Bone marrow (tissue), 2 donors: ENCODE measurements around the gene MAPK12.

Experiments
- DNase-seq, 2 donors: peaks; one replicate each; lab custom pipeline; 2025; lab: John Stamatoyannopoulos, UW

The MAPK12 gene

DNA sequence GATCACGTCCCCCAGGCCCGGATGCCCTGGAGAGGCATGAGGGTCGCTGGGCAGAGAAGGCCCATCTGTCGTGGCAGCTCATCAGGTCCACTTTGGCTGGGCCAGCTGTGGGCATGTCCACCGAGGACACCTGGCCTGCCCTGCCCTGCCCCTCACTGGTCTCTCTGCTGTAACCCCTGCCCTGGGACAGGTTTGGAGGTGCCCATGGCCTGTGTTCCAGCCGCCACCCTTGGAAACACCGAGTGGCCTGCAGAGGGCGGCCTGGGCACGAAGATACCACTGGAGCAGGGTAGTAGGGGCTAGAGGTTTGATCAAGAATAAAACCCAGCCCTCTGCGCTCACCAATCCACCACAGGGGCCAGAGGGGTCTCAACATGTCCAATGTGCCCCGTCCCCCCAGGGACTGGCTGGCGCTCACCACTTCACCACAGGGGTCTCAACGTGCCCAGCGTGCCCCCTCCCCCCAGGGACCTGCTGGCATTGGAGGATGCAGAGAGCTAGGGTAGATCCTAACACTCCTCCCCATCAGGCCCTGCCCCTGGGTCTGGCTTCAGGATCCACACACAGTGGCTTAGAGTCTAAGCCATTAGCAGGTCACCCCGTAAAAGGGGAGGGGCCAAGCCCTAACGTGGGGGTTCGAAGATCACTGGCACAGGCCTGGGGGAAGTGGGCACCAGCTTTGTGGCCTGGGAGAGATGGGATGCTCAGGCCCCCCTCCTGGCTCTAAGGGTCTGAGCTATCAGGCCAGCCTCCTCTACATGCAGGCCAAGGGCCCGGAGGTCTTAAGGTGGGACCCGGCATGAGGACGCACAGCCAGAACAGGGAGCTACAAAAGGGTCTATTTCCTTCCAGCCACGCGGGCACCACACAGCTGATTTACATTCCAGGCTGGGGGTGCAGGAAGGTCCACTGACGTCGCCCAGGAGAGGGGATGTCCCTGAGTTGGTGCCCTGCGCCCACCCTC lies 9.1 kb downstream of the MAPK12 start:
- DNase-seq = peak; percentile 21 to 65

DNA sequence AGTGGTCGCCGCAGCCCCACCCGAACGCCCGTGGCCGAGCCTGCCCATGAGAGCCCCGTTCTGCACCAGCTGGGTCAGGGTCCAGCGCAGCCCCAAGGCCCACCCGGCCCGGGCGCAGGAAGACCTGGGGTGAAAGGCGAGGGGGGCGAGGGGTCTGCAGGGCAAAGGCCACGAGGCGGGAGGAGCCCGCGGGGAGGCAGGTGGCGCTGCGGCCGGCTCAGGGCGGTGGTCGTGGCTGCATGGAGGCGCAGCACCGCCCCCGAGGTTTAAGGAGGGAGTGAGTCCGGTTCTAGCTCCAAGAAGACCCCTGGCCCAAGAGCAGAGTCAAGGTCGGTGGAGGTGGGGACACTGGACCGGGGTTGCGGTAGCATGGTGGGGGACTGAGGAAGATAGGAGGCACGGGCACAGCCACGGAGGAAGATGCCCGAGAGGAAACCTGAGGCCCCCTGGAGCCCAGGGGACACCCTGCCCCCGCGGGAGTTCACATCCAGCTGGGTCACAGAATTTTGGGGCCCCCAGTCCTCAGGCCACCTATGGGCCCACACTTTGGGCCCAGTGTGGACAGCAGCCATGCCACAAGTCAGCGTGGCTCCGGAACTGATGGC lies 9.9 kb downstream of the MAPK12 start:
- DNase-seq = no peak

DNA sequence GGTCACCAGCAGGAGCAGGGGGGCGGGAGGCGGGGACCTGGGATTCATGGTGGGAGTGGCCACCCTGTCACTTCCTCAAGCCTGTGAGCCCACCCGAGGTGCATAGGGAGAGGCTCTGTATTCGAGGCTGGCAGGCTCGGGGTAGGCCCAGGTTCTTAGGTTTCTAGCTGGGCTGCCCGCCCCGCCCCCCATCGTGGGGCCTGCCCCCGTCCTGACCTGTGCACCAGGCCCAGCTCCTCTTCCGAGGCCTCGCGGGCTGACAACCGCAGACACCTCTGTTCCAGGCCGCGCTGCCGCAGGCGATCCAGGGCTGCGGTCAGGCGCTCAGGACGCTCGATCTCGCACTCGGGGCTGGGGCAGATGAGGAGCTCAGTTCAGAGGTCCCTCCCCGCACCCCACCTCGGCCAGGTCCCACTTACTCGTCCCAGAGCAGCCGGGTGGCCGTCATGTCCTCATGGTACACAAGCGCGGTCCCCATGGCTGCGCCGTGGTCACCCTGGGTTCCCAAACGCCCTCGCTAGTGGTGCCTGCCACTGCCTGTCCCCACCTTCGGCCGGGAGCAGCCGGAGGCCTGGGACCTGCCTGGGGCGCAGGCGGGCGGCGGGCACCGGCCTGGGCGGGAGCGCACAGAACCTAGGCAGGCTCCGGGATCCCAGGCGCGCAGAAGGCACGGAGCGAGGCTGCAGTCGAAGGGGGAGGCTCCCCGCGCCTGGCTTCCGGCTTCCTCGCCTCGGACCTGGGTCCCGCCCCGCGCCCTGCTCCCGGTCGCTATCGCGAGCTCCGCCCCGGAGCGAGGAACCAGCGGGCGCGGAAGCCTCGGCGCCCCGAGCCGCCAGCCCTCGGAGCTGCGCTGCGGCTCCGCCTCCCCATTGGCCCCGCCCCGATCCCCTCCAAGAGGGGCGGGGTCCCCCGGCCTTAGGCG lies 10.7 kb downstream of the MAPK12 start, which contains the start of gene HDAC10:
HDAC10 (minus strand) TSS at position 711 of the 922 bp plus-strand sequence; CDS start at position 478, 233 bp downstream.
- DNase-seq = peak; percentile 28 to 74

DNA sequence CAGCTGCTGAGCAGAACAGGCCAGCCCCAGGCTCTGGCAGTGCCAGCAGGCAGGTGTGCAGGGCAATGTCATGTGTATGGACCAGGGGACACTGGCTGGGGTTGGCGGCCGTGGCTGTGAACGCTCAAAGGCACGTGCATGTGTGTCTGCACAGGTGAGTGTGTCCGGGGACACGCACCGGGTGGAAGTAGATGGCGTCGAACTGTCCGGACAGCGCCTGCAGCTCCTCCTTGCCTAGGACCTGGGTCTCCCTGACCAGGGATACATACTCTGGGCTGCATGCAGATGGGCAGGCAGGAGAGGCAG lies 11.3 kb downstream of the MAPK12 start:
- DNase-seq = no peak

GRCh38 chr22:50249341-50250248 lies 11.9 kb downstream of the MAPK12 start:
- DNase-seq = no peak

- DNase-seq = no peak
Observed at GRCh38 chr22:50248196-50249081, 13.0 kb downstream of the MAPK12 start.

DNA sequence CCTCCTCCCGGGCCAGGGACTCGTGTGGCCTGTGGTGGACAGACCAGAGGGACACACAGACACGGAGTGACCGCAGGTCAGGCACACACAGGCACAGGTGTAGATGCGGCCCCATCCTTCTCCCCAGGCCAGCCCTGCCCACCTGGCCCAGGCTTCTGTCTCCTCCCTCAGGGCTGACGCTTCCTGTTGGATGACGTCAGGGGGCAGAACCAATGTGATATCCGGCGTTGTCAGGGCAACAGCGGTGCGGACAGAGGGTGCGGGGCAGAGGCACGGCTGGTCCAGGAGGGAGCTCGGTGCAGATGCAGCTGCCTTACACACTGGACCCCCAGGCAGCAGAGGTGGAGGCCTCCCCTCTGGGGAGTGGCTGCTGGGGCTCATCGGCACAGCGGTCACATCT lies 13.7 kb downstream of the MAPK12 start:
- DNase-seq = no peak

GRCh38 chr22:50246242-50247175 lies 15.0 kb downstream of the MAPK12 start:
- DNase-seq = no peak

DNA sequence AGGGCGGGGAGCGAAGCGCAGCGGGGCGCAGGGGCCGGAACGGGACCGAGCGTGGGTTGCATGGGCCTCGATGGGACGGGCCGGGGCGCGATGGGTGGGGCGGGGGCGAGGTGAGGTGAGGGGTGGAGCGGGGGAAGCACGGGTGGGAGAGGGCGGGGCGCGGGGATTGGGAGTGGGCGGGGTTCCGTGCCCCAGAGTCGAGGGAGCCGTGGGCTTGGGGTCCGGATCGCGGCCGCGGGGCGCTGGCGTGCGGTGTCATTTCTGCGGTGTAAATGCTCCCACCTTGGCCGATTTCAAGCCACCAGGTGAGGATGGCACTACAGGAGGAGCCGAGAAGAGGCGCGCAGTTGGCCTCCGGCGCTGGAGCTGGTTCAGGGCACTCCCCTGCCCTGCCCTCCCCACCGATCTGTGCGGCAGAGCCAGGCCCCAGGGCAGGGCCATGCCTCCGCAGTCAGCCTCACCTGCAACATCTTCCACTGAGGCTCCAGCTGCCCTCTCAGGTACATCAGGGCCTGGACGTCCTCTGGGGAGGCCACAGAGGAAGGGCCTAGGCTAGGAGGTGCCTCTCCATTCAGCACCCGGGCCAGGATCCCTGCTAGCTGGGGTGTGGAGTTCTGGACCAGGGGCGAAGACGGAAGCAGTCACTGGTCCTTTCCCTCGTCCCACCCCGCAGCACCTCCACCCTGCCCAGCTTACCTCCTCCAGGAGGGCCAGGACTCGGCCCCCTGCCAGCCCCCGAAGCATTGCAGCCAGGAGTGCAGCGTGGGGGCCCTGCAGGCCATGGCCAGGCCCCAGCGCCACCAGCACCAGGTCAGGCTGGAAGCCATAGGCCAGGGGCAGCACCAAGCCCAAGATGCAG lies 16.0 kb downstream of the MAPK12 start:
- DNase-seq = no peak

DNA sequence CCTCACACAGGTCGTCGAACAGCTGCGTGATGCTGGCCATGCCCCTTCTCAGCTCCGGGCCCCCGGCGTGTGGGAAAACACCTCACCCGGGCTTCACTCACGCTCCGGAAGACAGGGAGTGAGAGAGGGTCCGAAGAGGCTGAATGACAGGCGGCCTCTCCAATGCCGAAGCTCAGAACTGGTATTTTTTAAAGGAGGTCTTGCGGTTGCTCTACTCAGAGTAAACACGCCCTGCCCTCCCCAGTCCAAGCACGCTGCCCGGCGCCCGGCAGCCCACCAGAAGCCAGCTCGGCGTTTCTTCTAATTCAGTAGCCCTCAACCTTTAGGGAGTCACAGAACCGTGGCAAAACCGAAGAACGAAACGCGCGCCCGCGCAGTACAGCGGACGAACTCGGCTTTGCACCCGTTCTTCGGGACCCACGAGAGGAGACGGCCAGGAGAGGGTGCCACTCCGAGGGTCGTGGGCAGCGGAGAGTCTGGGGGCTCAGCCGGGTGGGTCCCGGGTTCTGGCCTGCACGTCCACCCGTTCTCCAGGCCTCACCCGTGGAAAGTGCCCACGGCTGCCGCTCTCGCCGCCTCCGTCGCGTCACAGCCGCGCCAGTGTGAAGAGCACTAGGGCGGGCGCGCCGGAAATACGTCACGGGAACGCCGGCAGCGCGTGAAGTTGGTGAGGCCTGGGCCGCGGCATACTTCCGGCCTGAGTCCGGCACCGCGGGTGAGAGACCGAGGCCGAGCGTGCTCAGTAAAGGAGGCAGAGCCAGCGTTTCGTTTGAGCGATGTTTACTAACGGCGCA lies 16.9 kb downstream of the MAPK12 start, which contains the start of gene TUBGCP6:
TUBGCP6 (minus strand) TSS at position 604 of the 794 bp plus-strand sequence; CDS start at position 40, 564 bp downstream.
- peak; percentile 84 to 87 for DNase-seq

- DNase-seq = no peak
Observed at GRCh38 chr22:50243685-50244419, 17.6 kb downstream of the MAPK12 start.

DNA sequence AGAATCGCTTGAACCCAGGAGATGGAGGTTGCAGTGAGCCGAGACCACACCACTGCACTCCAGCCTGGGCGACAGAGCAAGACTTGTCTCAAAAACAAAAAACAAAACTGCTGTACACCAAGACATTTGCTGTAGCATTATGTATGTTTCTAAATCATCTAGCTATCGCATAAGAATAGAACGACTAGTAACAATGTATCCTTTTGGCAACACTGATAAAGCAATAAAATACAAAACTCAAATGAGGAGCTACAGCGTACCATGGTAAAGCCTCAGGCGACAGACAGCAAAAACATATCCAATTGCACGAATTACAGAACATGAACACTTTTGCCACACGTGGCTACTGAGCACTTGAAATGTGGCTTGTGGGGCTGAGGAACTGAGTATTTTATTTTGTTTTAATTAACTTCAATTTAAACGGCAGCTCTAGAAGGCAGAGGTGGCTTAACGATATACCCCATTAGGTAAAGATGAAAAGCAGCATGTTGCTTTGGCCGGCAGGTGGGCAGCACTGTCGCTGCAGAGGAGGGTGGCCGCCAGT lies 19.0 kb downstream of the MAPK12 start:
- no peak for DNase-seq

DNA sequence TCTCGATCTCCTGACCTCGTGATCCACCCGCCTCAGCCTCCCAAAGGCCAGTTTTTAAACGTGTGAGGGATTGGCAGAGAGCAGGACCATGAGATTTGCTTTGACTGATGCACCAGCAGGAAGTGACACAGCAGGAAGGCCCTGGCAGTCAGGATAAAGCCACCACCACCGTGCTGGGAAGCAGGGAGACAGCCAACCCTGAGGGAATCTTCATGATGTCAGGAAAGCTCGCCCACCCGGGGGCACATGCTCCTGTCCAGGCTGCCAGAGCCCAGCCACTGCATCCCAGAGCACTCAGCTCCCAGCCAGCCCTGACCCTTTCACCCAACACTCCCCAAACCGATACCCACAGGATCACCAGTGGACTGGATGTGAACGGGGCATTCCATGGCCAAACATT lies 22.7 kb downstream of the MAPK12 start:
- no peak for DNase-seq

DNA sequence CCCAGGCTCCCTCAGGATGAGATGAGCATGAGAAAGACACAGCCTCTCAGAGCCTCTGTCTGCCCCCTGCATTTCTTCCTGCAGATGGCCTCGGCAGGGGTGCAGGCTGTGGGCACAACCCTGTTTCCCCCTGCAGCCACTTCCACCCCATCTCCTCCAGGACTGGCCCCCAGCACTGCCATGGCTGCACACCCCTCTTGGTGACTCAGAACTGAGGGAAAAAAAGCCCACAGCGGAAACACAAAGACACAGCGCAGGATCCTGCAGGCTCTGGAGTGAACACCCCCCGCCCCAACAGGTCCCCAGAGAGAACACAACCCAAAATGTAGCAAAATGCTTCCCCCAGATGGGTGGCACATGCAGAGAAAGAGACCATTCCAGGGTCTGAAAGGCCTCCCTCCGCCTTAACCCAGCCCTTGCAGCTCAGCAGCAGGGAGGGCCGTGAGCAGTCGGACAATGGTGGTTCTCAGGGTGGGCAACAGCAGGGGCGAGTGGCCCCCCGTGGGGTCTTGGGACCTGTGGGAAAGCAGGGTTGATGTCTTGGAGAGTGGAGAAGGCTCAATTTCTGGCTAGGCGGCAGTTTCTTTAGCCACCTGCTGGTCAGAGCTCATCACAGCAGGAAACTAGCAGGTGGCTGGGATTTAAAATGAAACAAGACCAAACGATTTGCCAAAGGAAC lies 24.6 kb downstream of the MAPK12 start:
- DNase-seq = no peak

DNA sequence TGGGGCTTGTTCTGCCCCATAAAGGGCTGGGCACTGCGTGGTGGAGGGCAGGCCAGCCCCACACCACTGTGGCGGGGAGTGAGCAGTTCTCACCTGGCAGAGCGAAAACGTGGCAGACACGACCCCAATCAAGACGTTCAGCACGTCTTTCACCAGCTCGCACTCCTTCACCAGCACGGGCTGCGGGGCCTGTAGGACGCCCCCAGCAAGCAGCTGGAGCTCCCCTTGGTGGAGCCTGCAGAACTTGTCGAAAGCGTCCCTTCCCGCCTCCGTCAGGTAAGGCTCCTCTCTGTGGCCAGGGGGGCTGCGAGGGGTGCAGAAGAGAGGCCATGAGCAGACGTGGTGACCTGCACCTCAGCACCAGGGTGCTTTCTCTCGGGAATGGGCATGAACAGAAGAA lies 28.3 kb downstream of the MAPK12 start:
- no peak for DNase-seq
